ENCODE results near the gene CHRNA1. TPM values are rescaled to one million over a fixed set of nuclear protein-coding genes. Genes with fewer than 3 reads are reported as not detected.

Gene CHRNA1
- total RNA-seq, 2 donors from 2014 or later = not detected

DNA sequence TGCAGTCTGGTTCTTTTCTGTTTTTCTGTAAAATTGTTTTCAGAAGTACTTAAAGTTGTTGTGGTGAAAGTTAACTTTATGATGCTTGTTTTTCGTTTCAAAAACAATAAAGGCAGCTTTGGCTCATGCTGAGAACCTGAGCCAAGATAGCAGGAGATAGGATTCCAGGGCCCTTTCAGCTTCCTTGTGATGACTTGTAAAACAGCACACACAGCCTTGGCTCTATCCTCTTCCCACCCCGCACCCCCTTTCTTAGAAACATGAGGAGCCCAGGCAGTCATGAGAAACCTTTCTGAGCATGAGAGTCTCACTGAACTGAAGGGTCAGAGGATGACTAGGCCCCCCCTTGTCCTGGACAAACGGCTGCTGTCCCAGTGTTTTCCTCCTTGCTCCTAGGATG is 12.4 kb upstream of the CHRNA1 start:
- Mint-ChIP-seq H3K27ac (no peak overlapping the region), H3K36me3 (ENCODE audit: low read depth) (no peaks in the 10 kb centered on the region), H3K9me3 (no peaks in the 10 kb centered on the region), H3K27me3 (ENCODE audit: insufficient read depth) (no peaks in the 10 kb centered on the region), H3K4me1 (peaks cover 34% of the 10 kb centered on the region), H3K4me3 (no peak overlapping the region)
- no peak for TF ChIP-seq CTCF (conservative IDR thresholded peaks at IDR 0.05)
- Histone ChIP-seq H3K27me3 (ENCODE audit: control insufficient read depth, insufficient read depth, low read length, poor library complexity, severe bottlenecking) (no peaks in the 10 kb centered on the region), H3K4me1 (ENCODE audit: control insufficient read depth, insufficient read depth, low read length) (peaks cover 5% of the 10 kb centered on the region), H3K9me3 (ENCODE audit: control insufficient read depth, low read length) (no peaks in the 10 kb centered on the region), H3K36me3 (ENCODE audit: control insufficient read depth, insufficient read depth, low read length) (no peaks in the 10 kb centered on the region), H3K9ac (ENCODE audit: extremely low read depth, low read length, poor library complexity, severe bottlenecking) (no peak overlapping the region), H3K27ac (ENCODE audit: low read depth, low read length) (no peak overlapping the region), H3K4me3 (ENCODE audit: low read length) (no peak overlapping the region)
- DNase-seq = no peak
- 72 to 75% methylated on average over 2 to 3 of the region's 3 CpGs for WGBS, 2 experiments (ENCODE audit: insufficient coverage in 1 of 2, insufficient read length in 1 of 2)

DNA sequence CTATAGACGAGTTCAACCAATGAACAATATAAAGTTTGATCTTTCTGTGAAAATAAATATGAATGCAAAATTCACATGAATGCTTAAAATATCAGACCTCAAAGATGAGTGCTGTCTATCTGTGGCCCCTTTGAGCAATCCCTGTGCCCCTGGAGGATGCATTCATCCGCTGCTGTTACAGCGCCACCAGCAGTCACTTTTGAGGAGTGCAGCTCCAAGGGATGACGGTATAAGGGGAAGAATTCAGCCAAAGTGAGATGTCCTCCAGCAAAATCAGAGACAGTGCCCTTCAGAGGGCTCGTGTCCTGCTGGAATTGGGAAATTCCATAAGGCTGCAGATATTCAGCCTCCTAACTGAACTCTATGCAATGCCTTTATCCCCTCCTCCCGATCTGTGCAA is 12.0 kb upstream of the CHRNA1 start:
- Mint-ChIP-seq H3K36me3 (ENCODE audit: low read depth) (no peaks in the 10 kb centered on the region), H3K4me1 (peaks cover 35% of the 10 kb centered on the region), H3K27ac (no peak overlapping the region), H3K27me3 (ENCODE audit: insufficient read depth) (no peaks in the 10 kb centered on the region), H3K4me3 (no peak overlapping the region), H3K9me3 (no peaks in the 10 kb centered on the region)
- Histone ChIP-seq H3K36me3 (ENCODE audit: control insufficient read depth, insufficient read depth, low read length) (no peaks in the 10 kb centered on the region), H3K9me3 (ENCODE audit: control insufficient read depth, low read length) (no peaks in the 10 kb centered on the region), H3K27ac (ENCODE audit: low read depth, low read length) (no peak overlapping the region), H3K9ac (ENCODE audit: extremely low read depth, low read length, poor library complexity, severe bottlenecking) (no peak overlapping the region), H3K4me3 (ENCODE audit: low read length) (no peak overlapping the region), H3K4me1 (ENCODE audit: control insufficient read depth, insufficient read depth, low read length) (peaks cover 6% of the 10 kb centered on the region), H3K27me3 (ENCODE audit: control insufficient read depth, insufficient read depth, low read length, poor library complexity, severe bottlenecking) (no peaks in the 10 kb centered on the region)
- DNase-seq = peak; percentile 91
- TF ChIP-seq CTCF (conservative IDR thresholded peaks at IDR 0.05) = peak; percentile 91
- WGBS, 2 experiments (ENCODE audit: insufficient coverage in 1 of 2, insufficient read length in 1 of 2) = 87 to 90% methylated on average over 4 to 6 of the region's 6 CpGs

GRCh38 chr2:174775571-174775980 is 11.3 kb upstream of the CHRNA1 start:
- Histone ChIP-seq H3K4me1 (ENCODE audit: control insufficient read depth, insufficient read depth, low read length) (peaks cover 6% of the 10 kb centered on the region), H3K36me3 (ENCODE audit: control insufficient read depth, insufficient read depth, low read length) (no peaks in the 10 kb centered on the region), H3K27me3 (ENCODE audit: control insufficient read depth, insufficient read depth, low read length, poor library complexity, severe bottlenecking) (no peaks in the 10 kb centered on the region), H3K27ac (ENCODE audit: low read depth, low read length) (no peak overlapping the region), H3K9me3 (ENCODE audit: control insufficient read depth, low read length) (no peaks in the 10 kb centered on the region), H3K9ac (ENCODE audit: extremely low read depth, low read length, poor library complexity, severe bottlenecking) (no peak overlapping the region), H3K4me3 (ENCODE audit: low read length) (no peak overlapping the region)
- TF ChIP-seq CTCF (conservative IDR thresholded peaks at IDR 0.05) = no peak
- H3K27me3 Mint-ChIP-seq (ENCODE audit: insufficient read depth) = no peaks in the 10 kb centered on the region
- H3K9me3 Mint-ChIP-seq = no peaks in the 10 kb centered on the region
- no peak overlapping the region for H3K4me3 Mint-ChIP-seq
- WGBS, 2 experiments (ENCODE audit: insufficient coverage in 1 of 2, insufficient read length in 1 of 2) = 80 to 100% methylated on average over 2 to 5 of the region's 5 CpGs
- DNase-seq = peak; percentile 68
- no peak overlapping the region for H3K27ac Mint-ChIP-seq
- peaks cover 37% of the 10 kb centered on the region for H3K4me1 Mint-ChIP-seq
- H3K36me3 Mint-ChIP-seq (ENCODE audit: low read depth) = no peaks in the 10 kb centered on the region
